Calu3 (cell line): ENCODE measurements around the gene KLHL33. TPM values are rescaled to one million over a fixed set of nuclear protein-coding genes. Genes with fewer than 3 reads are reported as not detected.

ENCODE experiments used
- BruUV-seq: library from RNA; stranded (reverse); fragments of 400-500 nt; replicated peaks from 2 replicates; lab custom pipeline; 2021; lab: Mats Ljungman, UMichigan
- CTCF ChIA-PET: fragments of 300-600 bp; sonication (Branson Sonifier 250); formaldehyde crosslinking; loops from one replicate; lab custom pipeline; 2022; ENCODE audit warnings: antibody characterized with exemption; lab: Charles Lee
- DNase-seq: peaks from one replicate; pipeline ENCODE4 v3.0.0; 2022
- H3K27ac Mint-ChIP-seq: one replicate; pipeline ENCODE4 v1.8.0; 2022; ENCODE audit warnings: mixed read lengths; ENCODE audit not compliant: unreplicated experiment
- H3K27me3 Mint-ChIP-seq: one replicate; pipeline ENCODE4 v1.8.0; 2022; ENCODE audit warnings: mixed read lengths; ENCODE audit not compliant: unreplicated experiment
- H3K36me3 Mint-ChIP-seq: one replicate; pipeline ENCODE4 v1.8.0; 2022; ENCODE audit warnings: mild to moderate bottlenecking, moderate library complexity, mixed read lengths; ENCODE audit not compliant: insufficient read depth, unreplicated experiment
- H3K4me1 Mint-ChIP-seq: one replicate; pipeline ENCODE4 v1.8.0; 2022; ENCODE audit warnings: mild to moderate bottlenecking, low read depth, mixed read lengths; ENCODE audit not compliant: unreplicated experiment
- H3K4me3 Mint-ChIP-seq: one replicate; pipeline ENCODE4 v1.8.0; 2022; ENCODE audit warnings: mild to moderate bottlenecking, low read depth, moderate library complexity, mixed read lengths; ENCODE audit not compliant: unreplicated experiment
- H3K9me3 Mint-ChIP-seq: one replicate; pipeline ENCODE4 v1.8.0; 2022; ENCODE audit warnings: low read depth, mixed read lengths; ENCODE audit not compliant: unreplicated experiment
- intact Hi-C: fragments of 100-400 bp; cut with micrococcal nuclease; formaldehyde crosslinking; loops from one replicate; pipeline ENCODE4 v1.10.0; 2022; ENCODE audit not compliant: unreplicated experiment
- total RNA-seq: library from RNA; stranded (reverse); gene quantifications from 2 replicates; pipeline ENCODE4 v1.2.3, GENCODE V29; 2022
- TF ChIP-seq, protein P1 (sequence below): fragments of 200-600 bp; IDR thresholded peaks from one replicate; pipeline ENCODE4 v1.8.0; 2022; ENCODE audit warnings: antibody characterized with exemption; ENCODE audit not compliant: unreplicated experiment

KLHL33 gene
- total RNA-seq, 1 experiment from 2014 or later, result not detected

DNA sequence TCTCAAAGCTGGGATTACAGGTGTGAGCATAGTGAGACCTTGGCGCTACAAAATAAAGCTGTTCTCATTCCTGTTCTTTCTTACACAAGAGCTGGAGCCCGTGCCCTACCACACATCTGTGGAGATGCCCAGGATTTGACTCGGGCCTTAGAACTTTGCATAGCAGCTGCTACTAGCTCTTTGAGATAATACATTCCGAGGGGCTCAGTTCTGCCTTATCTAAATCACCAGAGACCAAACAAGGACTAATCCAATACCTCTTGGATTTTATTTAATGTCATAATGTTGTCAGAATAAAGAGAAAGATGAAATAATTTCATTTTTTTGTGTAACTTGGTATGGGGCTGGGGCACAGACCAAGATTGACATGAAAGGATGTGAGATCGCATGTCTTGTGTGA, 40.8 kb upstream of the KLHL33 start:
- H3K27me3 Mint-ChIP-seq, result no peaks in the 10 kb centered on the region
- peaks cover 26% of the 10 kb centered on the region for H3K4me1 Mint-ChIP-seq
- CTCF ChIA-PET, result no interaction called here
- DNase-seq, result no peak
- H3K27ac Mint-ChIP-seq, result no peak overlapping the region
- no TSS peak for BruUV-seq
- intact Hi-C loops, result no loop called here
- no peak overlapping the region for H3K4me3 Mint-ChIP-seq
- H3K36me3 Mint-ChIP-seq, result peaks cover 66% of the 10 kb centered on the region
- no peaks in the 10 kb centered on the region for H3K9me3 Mint-ChIP-seq
- TF ChIP-seq, protein P1, sequence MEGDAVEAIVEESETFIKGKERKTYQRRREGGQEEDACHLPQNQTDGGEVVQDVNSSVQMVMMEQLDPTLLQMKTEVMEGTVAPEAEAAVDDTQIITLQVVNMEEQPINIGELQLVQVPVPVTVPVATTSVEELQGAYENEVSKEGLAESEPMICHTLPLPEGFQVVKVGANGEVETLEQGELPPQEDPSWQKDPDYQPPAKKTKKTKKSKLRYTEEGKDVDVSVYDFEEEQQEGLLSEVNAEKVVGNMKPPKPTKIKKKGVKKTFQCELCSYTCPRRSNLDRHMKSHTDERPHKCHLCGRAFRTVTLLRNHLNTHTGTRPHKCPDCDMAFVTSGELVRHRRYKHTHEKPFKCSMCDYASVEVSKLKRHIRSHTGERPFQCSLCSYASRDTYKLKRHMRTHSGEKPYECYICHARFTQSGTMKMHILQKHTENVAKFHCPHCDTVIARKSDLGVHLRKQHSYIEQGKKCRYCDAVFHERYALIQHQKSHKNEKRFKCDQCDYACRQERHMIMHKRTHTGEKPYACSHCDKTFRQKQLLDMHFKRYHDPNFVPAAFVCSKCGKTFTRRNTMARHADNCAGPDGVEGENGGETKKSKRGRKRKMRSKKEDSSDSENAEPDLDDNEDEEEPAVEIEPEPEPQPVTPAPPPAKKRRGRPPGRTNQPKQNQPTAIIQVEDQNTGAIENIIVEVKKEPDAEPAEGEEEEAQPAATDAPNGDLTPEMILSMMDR, result no peak

DNA sequence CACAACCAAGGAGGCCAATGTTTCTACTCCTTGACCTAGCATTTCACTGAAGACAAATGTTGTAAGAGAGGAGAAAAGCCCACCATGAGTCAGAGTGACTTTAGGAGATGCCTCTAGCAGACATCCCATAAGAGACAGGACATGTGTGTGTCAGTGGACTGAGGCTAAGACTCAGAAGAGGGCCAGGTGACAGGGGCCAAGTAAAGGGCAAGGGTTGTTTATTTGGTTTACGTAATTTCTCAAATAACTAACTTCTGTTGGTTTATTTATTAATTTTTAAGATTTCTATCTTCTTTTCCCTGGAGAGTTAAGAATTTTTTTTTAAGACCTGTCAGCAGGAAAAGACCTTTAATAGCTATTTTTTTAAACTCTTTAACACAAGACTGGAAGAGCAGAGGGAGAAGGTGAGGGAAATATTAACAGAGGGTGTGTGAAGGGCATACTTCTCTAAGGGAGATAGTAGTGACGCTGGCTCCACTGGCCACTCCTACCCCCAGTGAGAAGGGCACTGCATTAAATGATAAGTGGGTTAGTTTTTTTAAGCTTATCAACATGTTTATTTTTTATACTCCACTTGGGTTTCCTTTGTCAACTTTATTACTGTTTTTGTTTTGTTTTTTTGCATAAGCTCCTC, 36.7 kb upstream of the KLHL33 start:
- DNase-seq, result no peak
- H3K4me1 Mint-ChIP-seq, result peaks cover 35% of the 10 kb centered on the region
- BruUV-seq, result no TSS peak
- peaks cover 80% of the 10 kb centered on the region for H3K36me3 Mint-ChIP-seq
- peak overlapping the region; percentile 69 for H3K27ac Mint-ChIP-seq
- H3K4me3 Mint-ChIP-seq, result peak overlapping the region; percentile 97
- CTCF ChIA-PET, result no interaction called here
- no peaks in the 10 kb centered on the region for H3K27me3 Mint-ChIP-seq
- TF ChIP-seq, protein P1, result no peak
- intact Hi-C loops, result loop anchor here (5.0 kb wide), 1 partner anchor 60 kb away; no protein-coding TSS in a partner anchor
- H3K9me3 Mint-ChIP-seq, result no peaks in the 10 kb centered on the region

DNA sequence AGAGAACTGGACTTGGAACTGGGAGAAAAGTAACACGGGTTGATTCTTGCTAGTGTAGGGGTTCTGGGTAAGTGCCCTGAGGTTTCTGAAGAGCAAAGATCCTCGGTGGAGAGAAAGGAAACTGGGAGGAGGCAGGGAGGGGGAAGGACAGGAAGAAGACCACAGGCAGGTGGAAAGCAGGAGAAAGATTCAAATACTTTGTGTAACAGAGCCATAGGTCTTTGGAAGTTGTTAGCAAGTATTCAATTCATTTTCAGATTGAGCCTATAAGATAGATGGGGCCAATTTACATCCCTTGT, 34.6 kb upstream of the KLHL33 start:
- no TSS peak for BruUV-seq
- H3K27ac Mint-ChIP-seq, result peak overlapping the region; percentile 97
- no peak for DNase-seq

DNA sequence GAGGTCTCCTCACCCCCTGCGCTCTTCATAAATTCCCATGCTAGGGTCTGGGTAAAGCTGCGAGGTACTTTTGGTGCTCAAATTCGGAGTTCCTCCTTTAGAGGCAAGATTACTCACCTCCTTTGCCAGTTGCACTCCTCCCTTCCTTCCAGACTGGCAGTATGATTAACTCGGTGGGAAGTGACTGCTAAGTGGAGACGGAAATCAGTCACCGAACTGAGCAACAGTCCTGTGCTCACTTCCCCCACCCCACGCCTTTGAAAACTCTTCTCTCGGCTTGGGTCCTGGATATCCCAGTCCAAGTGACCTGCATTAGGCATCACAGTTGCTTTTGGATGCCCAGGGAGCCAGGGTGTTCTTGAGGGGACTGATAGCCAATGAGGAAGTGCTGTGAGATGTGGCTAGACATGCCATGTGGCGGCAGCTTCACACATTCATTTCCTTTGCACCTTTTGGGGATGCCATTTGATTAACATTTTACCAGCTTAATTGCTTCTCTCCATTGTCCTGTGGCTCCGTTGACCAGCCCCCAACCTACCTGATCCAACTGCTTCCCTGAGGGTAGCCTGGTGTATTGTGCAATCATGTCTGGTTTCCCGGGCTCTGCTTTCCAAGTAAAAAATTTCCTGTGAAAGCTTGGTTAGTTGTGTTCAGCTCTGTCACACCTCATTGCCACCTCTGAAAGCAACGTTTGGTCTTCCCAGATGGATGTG, 34.1 kb upstream of the KLHL33 start:
- peak; percentile 32 for DNase-seq
- H3K9me3 Mint-ChIP-seq, result no peaks in the 10 kb centered on the region
- H3K4me3 Mint-ChIP-seq, result peak overlapping the region; percentile 97
- CTCF ChIA-PET, result interaction anchor here (0.9 to 1.0 kb wide), 2 partner anchors 15 to 54 kb away, joined by 3 to 4 read pairs; partner anchors contain the start of genes APEX1 and OSGEP
- H3K27me3 Mint-ChIP-seq, result no peaks in the 10 kb centered on the region
- TF ChIP-seq, protein P1, result no peak
- H3K36me3 Mint-ChIP-seq, result peaks cover 59% of the 10 kb centered on the region
- no TSS peak for BruUV-seq
- H3K27ac Mint-ChIP-seq, result peak overlapping the region; percentile 97
- peaks cover 27% of the 10 kb centered on the region for H3K4me1 Mint-ChIP-seq
- intact Hi-C loops, result loop anchor here (5.0 kb wide), 2 partner anchors 62 to 137 kb away; no protein-coding TSS in a partner anchor

More for the DNA sequence above, 34.6 kb upstream of the KLHL33 start:
- intact Hi-C loops, result loop anchor here (5.0 kb wide), 1 partner anchor 62 kb away; no protein-coding TSS in a partner anchor
- Mint-ChIP-seq H3K36me3 (peaks cover 64% of the 10 kb centered on the region), H3K4me1 (peaks cover 27% of the 10 kb centered on the region), H3K4me3 (peak overlapping the region; percentile 97), H3K27me3 (no peaks in the 10 kb centered on the region), H3K9me3 (no peaks in the 10 kb centered on the region)
- CTCF ChIA-PET, result no interaction called here
- TF ChIP-seq, protein P1, result no peak
